Measurements from ENCODE around the gene PLEKHG5.

GRCh38 chr1:6507461-6507911 lies 16.0 kb upstream of the PLEKHG5 start:
- no peak for TF ChIP-seq CTCF (IDR thresholded peaks at IDR 0.05 in 8 of 11, conservative IDR thresholded peaks at IDR 0.05 in 3 of 11)
- no peak for TF ChIP-seq POLR2A (IDR thresholded peaks at IDR 0.05)

All from spleen (tissue), 7 donors.